NCI-H2196 (cell line): Measurements from ENCODE around the gene HS3ST5.

ENCODE experiments used
- DNase-seq: peaks from one replicate; lab custom pipeline; 2025; ENCODE audit not compliant: unreplicated experiment; lab: John Stamatoyannopoulos, UW

The HS3ST5 gene

DNA sequence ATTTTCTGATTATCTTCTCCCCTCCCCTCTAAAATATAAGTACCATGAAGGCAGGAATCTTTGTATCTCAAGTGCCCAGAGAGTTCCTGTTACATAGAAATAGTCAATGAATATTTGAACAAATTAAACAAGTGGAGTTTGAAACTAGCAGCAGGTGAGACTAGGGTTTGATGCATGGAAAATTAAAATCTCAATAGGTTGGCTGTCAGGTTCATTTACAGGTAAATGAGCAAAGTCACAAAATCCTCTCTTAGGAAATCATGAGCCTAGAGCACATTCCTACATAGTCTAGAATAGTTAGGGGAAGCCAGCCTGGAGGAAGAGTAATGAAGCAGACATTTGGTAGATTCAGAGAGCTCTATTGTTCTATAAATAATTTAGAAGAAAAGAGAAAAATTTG lies 140.4 kb downstream of the HS3ST5 start:
- no peak for DNase-seq

DNA sequence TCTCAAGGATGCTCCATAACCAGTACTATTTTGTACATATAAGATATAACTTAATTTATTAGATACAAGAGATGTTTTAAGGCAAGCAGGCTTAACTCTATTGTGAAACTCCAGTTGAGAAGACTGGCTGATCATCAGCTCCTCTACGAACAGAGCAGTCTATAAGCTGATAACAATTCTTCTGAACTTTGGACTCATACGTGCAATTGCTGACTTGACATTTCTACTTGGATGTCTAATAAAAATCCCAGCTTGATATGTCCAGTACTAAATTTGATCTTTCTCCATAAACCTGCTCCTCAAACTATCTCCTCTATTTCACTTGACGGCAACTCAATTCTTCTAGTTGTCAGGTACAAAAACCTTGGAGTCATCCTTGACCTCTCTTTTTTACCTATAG lies 141.9 kb downstream of the HS3ST5 start:
- DNase-seq: no peak

DNA sequence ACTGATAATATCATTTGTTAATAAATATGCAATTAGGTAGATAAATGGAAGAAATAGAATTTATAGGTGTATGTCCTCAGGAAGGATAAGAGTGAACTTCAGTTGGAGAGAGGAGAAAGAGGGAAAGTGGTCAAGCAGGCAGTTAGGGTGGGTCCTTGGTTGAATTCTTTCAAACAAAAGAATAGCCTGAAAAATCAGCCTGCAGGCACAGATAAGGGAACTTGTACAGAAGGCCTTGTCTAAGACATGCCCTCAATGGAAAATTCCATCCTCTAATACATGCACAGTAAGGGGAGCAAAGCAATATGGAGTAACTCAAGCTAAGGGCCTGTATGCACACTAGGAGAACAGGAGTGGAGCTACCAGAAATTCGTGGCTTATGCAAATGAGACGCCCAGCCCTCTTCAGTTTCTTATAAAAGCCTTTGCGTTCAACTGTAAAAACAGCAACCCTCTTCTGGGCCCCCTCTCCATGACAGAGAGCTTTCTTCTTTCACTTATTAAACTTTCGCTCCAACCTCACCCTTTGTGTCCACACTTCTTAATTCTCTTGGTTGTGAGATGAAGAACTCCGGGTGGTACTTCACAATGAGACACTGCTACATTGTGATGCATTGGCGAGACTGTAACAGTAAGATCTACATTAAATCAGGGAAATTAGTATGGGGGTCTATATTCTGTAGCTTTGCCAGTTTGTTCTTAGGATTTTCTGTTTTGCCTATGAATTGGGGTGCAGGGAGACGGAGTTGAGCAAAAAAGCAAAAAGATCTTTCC lies 147.0 kb downstream of the HS3ST5 start:
- DNase-seq: no peak

DNA sequence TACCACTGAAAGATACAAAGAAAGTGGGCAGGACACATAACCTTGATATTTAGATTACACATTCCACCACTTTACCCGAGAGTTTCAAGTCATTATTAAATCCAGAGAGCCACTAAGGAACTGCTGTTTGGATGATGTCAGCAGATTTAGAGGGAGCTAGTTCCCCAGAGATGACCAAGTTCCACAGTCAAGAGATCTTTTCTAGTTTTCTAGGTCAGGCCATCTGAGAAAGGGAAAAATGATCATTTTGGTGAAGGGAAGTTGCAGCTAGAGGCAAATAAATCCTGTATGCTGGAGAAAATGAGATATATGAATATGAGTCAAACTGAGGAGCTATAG lies 147.8 kb downstream of the HS3ST5 start:
- DNase-seq: no peak

DNA sequence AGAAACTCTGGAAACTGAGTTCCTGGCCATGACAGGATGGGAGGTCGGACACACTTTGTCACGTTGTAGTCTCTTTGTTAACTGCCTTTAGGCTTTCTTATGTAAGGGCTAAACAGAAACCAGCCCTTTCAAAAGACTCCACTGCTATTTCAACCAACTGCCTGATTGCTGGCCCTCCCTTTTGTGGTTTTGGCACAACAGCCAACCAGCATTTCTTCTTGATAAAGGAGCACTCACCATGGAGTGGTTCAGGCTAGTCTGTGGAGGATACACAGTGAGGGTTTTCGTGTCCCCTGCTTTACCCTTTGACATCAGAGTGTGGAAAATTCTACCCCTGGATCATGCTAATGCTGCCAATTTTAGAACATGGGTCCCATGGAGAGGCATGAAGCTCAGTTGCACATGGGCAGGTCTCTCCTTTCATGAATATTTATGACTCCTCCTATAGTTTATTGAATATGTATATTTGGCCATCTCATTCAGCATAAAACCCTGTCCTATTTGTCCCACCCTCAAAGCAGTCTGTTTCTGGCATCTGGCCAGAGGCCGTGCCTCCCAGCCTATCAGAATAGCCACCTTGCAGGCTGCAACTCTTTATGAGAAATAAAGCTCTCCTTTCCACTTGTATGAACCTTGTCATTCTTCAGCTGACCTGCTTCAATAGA lies 148.3 kb downstream of the HS3ST5 start:
- peak; percentile 1 for DNase-seq

DNA sequence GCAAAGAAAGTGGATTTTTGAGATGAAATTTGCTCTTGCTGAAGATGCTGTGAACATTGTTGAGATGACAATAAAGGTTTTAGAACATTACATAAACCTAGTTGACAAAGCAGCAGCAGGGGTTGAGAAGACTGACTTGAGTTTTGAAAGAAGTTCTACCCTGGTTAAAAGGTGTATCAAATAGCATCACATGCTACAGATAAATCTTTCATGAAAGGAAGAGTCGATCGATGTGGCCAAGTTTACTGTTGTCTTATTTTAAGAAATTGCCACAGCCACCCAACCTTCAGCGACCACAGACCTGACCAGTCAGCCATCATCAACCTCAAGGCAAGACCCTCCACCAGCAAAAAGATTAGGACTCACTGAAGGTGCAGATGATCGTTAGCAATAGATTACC lies 155.3 kb downstream of the HS3ST5 start:
- no peak for DNase-seq

DNA sequence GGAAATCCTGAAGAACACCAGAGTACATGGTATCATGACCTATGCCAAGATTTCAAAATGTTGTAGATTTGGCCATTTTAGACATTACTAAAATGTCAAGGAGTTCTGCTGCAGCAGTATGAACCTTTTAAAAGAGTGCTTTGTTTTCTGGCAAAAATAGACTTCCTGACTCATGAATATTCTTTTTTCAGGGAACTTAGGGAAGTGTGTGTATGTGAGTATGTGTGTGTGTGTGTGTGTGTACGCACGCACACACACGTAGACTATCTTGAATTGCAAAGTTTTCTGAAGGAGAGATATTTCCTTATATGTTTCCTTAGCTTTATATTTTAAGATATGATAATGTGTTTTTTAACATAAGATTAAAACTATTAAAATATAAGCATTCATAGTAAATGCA lies 161.2 kb downstream of the HS3ST5 start:
- DNase-seq: no peak

DNA sequence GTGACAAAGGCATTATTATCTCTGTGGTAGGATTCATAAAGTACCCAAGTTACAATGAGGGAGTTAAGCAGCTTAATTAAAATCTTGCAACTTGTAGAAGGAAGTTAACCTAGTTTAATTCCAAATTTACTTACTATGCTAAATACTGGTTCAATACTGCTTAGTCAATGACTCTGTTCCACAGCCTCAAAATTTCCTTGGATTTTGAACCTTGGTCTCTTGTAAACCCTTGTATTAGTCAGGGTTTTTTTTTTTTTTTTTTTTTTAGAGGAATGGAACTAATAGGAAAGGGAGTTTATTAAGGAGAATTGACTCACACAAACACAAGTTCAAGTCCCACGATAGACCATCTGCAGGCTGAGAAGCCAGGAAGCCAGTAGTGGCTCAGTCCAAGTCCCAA lies 163.4 kb downstream of the HS3ST5 start:
- no peak for DNase-seq

DNA sequence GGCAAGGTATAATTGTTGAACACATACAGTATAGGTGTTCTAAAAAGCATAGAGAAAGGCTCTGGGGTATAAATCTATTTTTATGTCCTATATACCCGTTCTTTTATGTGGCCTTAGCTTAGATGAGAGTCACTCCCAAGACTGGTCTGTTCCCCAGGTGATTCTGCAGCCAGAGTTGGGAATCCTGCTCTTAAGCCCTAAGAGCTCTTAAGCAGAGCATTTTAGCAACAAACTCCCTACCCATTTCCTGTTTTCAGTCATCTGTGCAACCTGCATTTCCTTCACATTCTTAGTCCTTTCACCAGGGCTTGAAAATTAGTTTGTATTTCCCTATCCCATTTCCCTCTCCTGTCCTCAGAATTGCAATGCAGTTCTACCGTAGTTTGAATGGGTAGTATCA lies 166.1 kb downstream of the HS3ST5 start:
- DNase-seq: no peak

DNA sequence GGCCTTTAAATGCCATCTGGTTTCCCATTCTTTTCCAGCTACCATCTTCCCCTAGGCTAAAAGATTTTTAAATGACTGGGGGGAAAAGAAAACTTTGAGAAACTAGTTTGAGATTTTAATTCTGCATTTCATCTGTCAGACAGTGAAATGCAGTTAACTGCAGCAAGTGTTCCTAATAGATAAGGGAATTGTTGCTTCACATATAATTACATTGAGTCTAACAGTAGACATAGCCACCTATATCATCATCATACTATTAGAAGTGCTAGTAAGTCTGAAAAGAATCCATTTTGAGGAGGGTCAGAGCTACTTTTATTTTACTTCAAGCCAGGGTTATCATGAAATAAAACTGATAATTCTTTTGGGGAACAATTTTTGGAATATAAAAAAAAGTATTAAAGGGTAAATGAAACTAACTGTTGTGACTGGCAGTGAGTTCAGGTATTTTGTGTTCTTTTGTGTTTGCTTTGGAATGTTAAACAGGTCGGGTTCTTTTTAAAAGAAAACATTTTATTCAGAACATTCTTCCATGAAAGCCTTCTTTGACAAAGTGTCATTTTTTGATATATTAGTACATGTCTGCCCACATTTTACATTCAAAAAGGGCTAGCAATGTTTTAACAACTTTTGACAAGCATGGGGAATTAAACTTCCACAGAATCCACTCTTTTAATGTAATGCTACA lies 170.1 kb downstream of the HS3ST5 start:
- no peak for DNase-seq

DNA sequence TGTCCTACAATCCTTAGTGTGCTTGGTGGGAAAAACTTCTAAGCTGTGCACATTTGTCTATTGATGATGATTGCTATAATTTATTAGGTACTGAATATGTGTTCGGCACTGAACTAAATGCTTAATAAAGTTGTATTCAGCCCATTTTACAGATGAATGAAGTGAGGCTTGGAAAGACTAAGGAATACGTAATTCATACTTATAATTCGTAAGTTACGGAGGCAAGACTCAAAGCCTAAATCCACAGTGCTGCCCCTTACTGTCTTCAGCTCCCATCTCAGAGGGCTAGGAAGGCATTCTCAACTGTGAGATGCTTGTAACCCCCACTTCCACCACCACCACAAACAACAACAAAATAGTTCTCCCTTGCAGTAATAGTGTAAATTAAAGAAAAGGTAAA lies 171.3 kb downstream of the HS3ST5 start:
- no peak for DNase-seq

DNA sequence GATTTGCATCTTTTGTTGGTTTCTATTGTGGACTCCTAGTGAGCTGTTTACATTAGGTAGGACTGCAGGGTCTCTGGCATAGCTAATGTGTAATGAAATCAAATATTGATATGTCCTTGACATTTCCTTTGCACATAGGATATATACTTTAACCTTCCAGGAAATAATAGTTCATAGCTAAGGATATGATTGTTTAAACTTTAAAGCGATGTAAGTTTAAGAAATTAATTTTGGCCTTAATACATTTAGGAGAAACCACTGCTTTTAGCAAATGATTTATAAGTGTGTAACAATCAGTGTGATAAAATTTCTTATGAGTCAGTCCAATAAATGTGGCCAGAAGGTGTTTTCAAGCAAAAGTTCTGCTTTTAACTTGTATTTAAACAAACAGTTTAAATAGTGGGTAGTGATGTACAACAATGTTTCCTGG lies 171.8 kb downstream of the HS3ST5 start:
- DNase-seq: no peak

DNA sequence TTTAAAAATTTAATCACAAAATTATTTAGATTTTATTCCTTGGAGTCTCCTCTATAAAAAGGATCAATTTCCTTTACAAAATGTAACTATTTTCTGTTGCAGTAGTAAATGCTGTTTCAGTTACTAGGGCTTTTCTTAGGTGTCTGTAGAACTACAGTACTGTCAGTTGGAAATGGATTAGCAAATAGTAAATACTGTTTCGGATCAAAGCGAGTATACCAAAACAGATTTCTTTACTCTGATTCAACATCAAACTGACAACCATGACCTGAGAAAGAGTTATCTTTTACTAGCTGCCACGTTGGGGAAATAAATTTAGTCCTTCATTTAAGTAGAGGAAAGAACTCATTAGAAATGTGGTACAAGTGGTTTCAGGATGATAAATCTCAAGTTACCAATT lies 172.5 kb downstream of the HS3ST5 start:
- DNase-seq: no peak

DNA sequence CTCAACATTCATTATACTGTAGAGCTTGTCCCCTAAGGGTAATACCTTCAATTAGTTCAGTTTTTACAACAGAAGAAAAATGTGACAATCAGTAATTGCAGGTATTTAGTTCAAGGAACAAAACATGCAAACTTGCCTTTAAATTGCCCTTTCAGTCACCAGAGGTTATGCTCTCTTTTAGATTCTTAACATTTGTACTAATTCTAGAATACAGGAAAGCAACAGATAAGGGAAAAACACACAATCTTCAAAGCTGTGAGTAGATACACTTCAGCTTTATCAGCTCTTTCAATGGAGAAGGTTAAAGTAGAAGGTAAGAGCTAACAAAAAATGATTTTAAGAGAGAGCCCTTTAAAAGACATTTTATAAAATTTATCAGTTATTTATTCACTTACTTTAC lies 173.1 kb downstream of the HS3ST5 start:
- DNase-seq: no peak

DNA sequence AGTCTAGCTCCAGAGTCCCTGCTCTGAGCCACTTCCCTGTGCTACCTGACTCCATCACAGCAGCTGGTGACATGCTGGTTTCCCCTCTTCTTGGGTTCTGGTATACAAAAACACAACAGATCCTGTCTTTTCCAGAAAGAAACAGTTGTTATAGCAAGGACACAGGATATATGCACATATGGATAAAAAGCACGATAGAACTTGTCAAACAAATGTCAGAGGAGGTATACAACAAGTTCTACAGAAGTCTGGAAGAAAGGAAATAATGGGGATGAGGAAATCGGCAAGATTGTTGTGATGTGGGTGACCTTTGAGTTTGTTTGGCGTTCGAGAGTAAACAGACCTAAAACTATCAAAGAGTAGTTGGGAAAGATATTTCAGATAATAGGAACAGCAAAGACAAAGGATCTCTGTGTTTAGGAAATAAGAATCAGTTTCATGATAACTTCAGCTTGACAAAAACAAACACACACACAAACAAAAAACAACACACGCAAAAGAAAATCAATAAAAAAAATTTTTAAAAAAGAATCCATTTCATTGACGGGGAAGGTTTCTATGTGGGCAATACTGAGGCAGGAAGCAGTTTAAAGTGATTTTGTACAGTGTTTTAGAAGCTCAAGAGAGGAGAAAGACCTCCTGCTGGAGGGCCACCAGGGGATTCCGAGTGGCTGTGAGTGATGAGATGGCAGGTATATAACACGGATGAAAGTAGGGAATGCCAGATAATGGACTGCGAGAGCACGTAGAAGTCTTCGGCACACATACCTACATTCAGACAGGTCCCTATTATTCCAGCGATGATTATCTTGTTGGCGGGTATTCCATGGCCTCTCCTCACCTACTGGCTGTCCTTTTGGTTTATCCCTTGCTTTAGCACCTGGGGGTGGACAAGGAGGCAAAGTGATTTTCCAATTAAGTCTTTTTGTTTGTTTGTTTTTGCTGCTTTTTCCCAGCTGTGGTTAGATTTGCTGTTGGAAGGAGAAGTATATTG lies 174.9 kb downstream of the HS3ST5 start:
- DNase-seq: no peak

DNA sequence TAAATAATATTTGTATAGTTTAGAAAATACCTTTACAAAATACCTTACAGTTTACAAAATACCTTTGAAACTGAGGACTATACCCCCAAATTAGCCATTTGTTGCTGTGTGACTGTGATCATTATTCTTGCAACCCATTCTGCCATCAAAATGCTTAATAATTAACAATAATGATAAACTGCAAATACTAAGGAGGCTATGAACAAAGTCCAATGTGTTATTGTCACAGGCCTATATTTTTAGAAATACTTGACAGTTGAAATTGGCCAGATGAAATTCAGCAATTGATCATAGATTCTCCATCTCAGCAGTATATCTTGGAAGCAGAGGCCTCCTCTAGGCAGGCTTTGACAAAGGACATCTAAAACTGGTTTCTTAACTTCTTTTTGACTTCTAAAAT lies 178.6 kb downstream of the HS3ST5 start:
- no peak for DNase-seq

DNA sequence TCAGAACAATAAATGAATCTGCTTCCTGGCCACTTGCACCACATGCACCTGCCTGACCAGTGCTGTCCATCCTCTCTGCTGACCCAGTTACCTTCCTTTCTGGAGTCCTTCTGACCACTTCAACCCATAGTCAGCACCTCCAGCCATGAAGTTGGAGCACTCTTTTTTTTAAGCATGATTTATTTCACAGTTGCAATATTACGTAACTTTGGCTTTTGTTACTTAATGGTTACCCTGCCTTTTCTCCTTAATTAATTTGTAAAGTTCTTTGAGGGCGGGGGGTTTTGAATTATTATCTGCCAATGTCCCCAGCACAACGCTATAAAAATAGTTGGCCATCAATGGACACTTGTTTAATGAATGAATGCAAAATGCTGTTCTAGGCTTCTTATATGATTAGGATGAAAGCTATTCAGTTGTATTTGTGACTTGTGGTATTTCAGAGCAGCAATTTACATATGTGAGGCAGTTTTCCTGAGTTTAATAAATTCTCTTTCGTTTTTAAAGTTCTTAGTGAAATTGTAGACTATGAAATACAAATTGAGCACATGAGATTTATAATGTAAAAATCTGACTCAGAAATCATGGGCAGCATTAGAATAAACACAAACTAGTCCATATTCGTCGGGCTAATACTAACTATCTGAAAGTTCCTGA lies 180.0 kb downstream of the HS3ST5 start:
- no peak for DNase-seq

DNA sequence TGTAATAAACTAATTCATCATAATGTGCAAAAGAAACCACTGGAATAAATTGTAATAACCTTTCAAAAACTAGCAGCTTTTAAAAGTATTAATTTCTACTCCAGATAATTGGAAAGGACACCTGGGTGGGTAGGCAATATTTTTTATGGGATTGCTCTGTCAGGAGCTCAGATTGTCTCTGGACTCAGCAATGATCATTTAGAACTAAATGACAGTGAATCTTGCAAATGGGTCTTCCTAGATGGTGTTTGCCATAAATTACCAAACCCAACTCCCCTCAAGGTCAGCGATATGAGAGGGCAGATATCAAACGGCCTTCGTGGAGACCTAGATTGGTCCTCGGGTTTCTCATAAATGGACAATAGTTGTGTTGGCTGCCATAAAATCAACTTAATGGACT lies 181.9 kb downstream of the HS3ST5 start:
- DNase-seq: no peak

DNA sequence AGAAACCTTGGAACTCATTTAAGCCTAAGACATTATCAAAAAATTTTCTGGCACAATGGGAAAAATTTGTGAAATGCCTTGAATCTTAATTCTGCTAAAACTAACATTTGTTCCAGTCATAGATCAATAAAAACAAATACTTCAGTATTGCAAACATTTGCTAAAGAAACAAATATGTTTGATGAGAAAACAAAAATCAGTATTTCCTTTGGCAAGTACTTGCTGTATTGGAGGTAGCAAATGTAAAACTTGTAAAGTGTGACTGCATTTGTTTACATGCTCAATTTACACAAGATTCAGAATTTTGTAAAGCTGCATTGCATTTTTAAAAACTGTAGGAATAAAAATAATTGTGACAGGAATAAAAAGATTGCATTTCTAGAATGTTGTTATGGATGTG lies 183.1 kb downstream of the HS3ST5 start:
- no peak for DNase-seq

DNA sequence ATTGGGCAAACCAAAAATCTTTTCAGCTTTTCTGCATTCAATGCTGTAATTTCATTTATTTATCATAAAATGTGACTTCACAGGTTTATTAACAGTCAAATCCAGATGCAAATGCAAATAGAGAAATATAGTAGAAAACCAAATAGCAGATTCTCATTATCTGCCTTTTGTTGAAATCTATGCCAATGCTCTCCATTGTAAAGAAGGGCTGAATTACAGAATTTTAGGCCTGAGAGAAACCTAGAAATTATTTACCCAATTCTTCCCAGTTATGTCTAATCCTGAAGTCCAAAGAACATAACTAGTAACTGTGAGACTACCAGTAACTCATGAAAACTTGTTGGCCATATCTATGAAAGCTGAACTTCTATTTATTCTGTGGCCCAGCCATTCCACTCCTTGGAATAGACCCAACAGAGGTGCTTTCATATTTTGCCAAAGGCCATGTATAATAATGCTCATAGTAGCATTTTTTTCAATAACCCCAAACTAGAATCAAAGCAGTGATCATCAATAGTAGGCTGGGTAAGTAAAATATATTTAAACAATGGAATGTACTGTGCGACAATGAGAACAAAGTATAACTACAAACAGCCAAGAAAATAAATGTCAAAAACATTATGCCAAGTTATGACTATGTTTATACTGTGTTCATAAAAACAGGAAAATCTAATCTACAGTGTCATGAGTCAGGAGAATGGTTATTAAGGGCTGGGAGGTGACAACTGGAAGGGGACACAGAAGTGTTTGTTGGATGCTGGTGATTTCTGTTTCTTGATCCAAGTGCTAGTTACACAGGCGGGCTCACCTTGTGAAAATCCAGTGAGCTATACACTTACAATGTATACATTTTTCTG lies 183.8 kb downstream of the HS3ST5 start:
- no peak for DNase-seq
